GM12878 (cell line): ENCODE results near the gene DUOX1. TPM values are rescaled to one million over a fixed set of nuclear protein-coding genes. Genes with fewer than 3 reads are reported as not detected.

Experiments used
- ATAC-seq: fragments of 200-7000 bp; cut with Tn5 transposase; 3 replicates; pipeline ENCODE4 v1.9.1; 2020; ENCODE audit warnings: mild to moderate bottlenecking, moderate library complexity
- BruUV-seq: library from RNA; stranded (reverse); fragments of 400-500 nt; replicated peaks from 2 replicates; lab custom pipeline; 2021; lab: Mats Ljungman, UMichigan
- CTCF ChIA-PET: fragments of 300-600 bp; sonication (Branson Sonifier 250); formaldehyde crosslinking; extraction: SDS; loops from one replicate; lab custom pipeline; 2021; ENCODE audit warnings: inconsistent platforms; lab: Yijun Ruan, JAX
- POLR2A ChIA-PET: fragments of 350-600 bp; formaldehyde crosslinking; extraction: SDS; loops from one replicate; lab custom pipeline; 2021; ENCODE audit warnings: inconsistent platforms; lab: Charles Lee
- RAD21 ChIA-PET: fragments of 300-600 bp; sonication (Branson Sonifier 250); formaldehyde crosslinking; loops from one replicate; lab custom pipeline; 2023; ENCODE audit warnings: antibody characterized with exemption; ENCODE audit not compliant: unreplicated experiment; lab: Charles Lee
- SMC1A ChIA-PET: fragments of 300-600 bp; sonication (Branson Sonifier 250); formaldehyde crosslinking; loops from one replicate; lab custom pipeline; 2023; ENCODE audit not compliant: unreplicated experiment, uncharacterized antibody; lab: Charles Lee
- DNase-seq: peaks from one replicate; pipeline ENCODE4 v3.0.0-alpha.2; 2011; ENCODE audit warnings: low read depth, low spot score
- FAIRE-seq: peaks from 3 replicates; lab custom pipeline; 2011; peaks lifted over from hg19 to GRCh38; lab: Jason Lieb, UNC
- H2AFZ ChIP-seq: 2 replicates; pipeline ENCODE4 v1.6.0; 2011; ENCODE audit warnings: low read depth, low read length, control low read depth; ENCODE audit not compliant: control insufficient read depth
- H3K27ac ChIP-seq: 2 replicates; pipeline ENCODE4 v1.5.1; 2011; ENCODE audit warnings: control low read depth; ENCODE audit not compliant: control insufficient read depth, insufficient read depth
- H3K27me3 ChIP-seq, 2 experiments: replicated peaks in 1 of 2; 2 replicates each; pipeline versions ENCODE4 v1.6.0 to v1.6.1; 2011; ENCODE audit warnings: low read length in 1 of 2; ENCODE audit not compliant: control insufficient read depth in 2 of 2, insufficient read depth in 2 of 2
- H3K36me3 ChIP-seq, 2 experiments: 2 replicates each; pipeline ENCODE4 v1.5.1; 2011; ENCODE audit warnings: low read length in 1 of 2; ENCODE audit not compliant: control insufficient read depth in 2 of 2, insufficient read depth in 2 of 2
- H3K4me1 ChIP-seq: 2 replicates; pipeline ENCODE4 v1.6.1; 2011; ENCODE audit warnings: mild to moderate bottlenecking, low read length, moderate library complexity, mixed read lengths; ENCODE audit not compliant: control insufficient read depth, insufficient read depth
- H3K4me2 ChIP-seq: 2 replicates; pipeline ENCODE4 v1.6.0; 2011; ENCODE audit warnings: control low read depth; ENCODE audit not compliant: control insufficient read depth, insufficient read depth
- H3K4me3 ChIP-seq: fragments of 200-600 bp; sonication (generic); 2 replicates; pipeline ENCODE4 v1.5.1; 2016
- H3K79me2 ChIP-seq: 2 replicates; pipeline ENCODE4 v1.6.0; 2011; ENCODE audit warnings: low read length; ENCODE audit not compliant: control insufficient read depth, insufficient read depth
- H3K9ac ChIP-seq: 2 replicates; pipeline ENCODE4 v1.8.0; 2011; ENCODE audit warnings: low read length, control low read depth, mixed read lengths; ENCODE audit not compliant: control insufficient read depth, insufficient read depth
- H3K9me3 ChIP-seq: replicated peaks from 3 replicates; pipeline ENCODE4 v1.5.1; 2011; ENCODE audit warnings: mild to moderate bottlenecking, low read length; ENCODE audit not compliant: control insufficient read depth, insufficient read depth
- H4K20me1 ChIP-seq: 2 replicates; pipeline ENCODE4 v1.6.0; 2011; ENCODE audit not compliant: control insufficient read depth, insufficient read depth
- E4F1 ChIP-seq: fragments of 450-650 bp; IDR thresholded peaks from 2 replicates; pipeline ENCODE4 v1.6.1; 2018; ENCODE audit warnings: borderline replicate concordance, mild to moderate bottlenecking; ENCODE audit not compliant: partially characterized antibody
- EED ChIP-seq: sonication (generic); IDR thresholded peaks from 2 replicates; pipeline ENCODE4 v1.6.1; 2016; ENCODE audit warnings: antibody characterized with exemption, low read depth
- GABPA ChIP-seq: IDR thresholded peaks from 2 replicates; pipeline ENCODE4 v1.6.1; 2014; ENCODE audit warnings: antibody characterized with exemption, low read depth, mild to moderate bottlenecking, inconsistent platforms
- IKZF2 ChIP-seq, 2 experiments: fragments of 450-650 bp; IDR thresholded peaks; 2 replicates each; pipeline ENCODE4 v1.6.1; 2017; ENCODE audit warnings: mild to moderate bottlenecking in 2 of 2, moderate library complexity in 2 of 2
- MLLT1 ChIP-seq: fragments of 450-650 bp; IDR thresholded peaks from 2 replicates; pipeline ENCODE4 v1.6.1; 2016; ENCODE audit warnings: mild to moderate bottlenecking
- NR2F1 ChIP-seq: fragments of 450-650 bp; conservative IDR thresholded peaks from 2 replicates; pipeline ENCODE4 v1.6.1; 2017; ENCODE audit warnings: mild to moderate bottlenecking
- NRF1 ChIP-seq: conservative IDR thresholded peaks from 2 replicates; pipeline ENCODE4 v1.6.1; 2011; ENCODE audit warnings: mild to moderate bottlenecking, low read depth, low read length, improper control_type of control experiment
- PKNOX1 ChIP-seq: fragments of 450-650 bp; IDR thresholded peaks from 2 replicates; pipeline ENCODE4 v1.6.1; 2016; ENCODE audit warnings: mild to moderate bottlenecking
- RBBP5 ChIP-seq: fragments of 200-600 bp; sonication (generic); conservative IDR thresholded peaks from 2 replicates; pipeline ENCODE4 v1.6.1; 2016
- RELA ChIP-seq: fragments of 450-650 bp; IDR thresholded peaks from 2 replicates; pipeline ENCODE4 v1.8.0; 2014; ENCODE audit warnings: borderline replicate concordance; ENCODE audit not compliant: partially characterized antibody
- SMC3 ChIP-seq: IDR thresholded peaks from 2 replicates; pipeline ENCODE4 v1.6.1; 2011; ENCODE audit warnings: low read length, improper control_type of control experiment, borderline replicate concordance
- SP1 ChIP-seq: IDR thresholded peaks from one replicate; pipeline ENCODE4 v1.6.1; 2011; ENCODE audit warnings: low read depth, low read length
- TBL1XR1 ChIP-seq: IDR thresholded peaks from 2 replicates; pipeline ENCODE4 v1.6.1; 2012; ENCODE audit warnings: low read depth, low read length, improper control_type of control experiment
- WRNIP1 ChIP-seq: IDR thresholded peaks from 2 replicates; pipeline ENCODE4 v1.6.1; 2011; ENCODE audit warnings: low read depth, low read length, improper control_type of control experiment, borderline replicate concordance
- WGBS: methylation state at CpG from one replicate; pipeline ENCODE4 v1.1.6; 2016; ENCODE audit warnings: low lambda C conversion rate; ENCODE audit not compliant: insufficient replicate concordance, insufficient coverage; ENCODE audit errors: missing lambda C conversion rate; 5-methylcytosine and 5-hydroxymethylcytosine counted together
- in situ Hi-C: fragments of 300-500 bp; cut with MboI; formaldehyde crosslinking; loops from 9 replicates; pipeline ENCODE4 v1.14.3; 2018; ENCODE audit warnings: mixed read lengths
- intact Hi-C: fragments of 100-400 bp; cut with micrococcal nuclease; formaldehyde crosslinking; loops from one replicate; pipeline ENCODE4 v1.14.2; 2022; ENCODE audit not compliant: unreplicated experiment
- polyA plus RNA-seq, 11 experiments: library from polyadenylated mRNA; depleted of rRNA in 4 of 11; unstranded in 6 of 11; stranded (reverse) in 5 of 11; fragments of >200 nt; fragmentation: Nextera tagmentation in 4 of 11; fragmentation: Illumina TruSeq in 1 of 11; extraction: Ambion mirVana in 4 of 11; extraction: Trizol in 1 of 11; gene quantifications; 1 replicate in 1 of 11; 2 replicates in 10 of 11; pipeline versions ENCODE4 v1.2.1 to v1.2.3, GENCODE V29; 2011 to 2016; ENCODE audit warnings: inconsistent platforms in 2 of 11, missing spikeins in 2 of 11, low read depth in 1 of 11
- total RNA-seq, 4 experiments: library from RNA; depleted of rRNA in 3 of 4; stranded (reverse); fragments of >200 nt in 3 of 4; fragmentation: Illumina TruSeq in 1 of 4; extraction: Trizol in 1 of 4; gene quantifications; 2 replicates each; pipeline versions ENCODE4 v1.2.1 to v1.2.3, GENCODE V29; 2013 to 2021
- TF ChIP-seq, protein P1 (sequence below): IDR thresholded peaks from 2 replicates; pipeline ENCODE4 v1.6.1; 2011; ENCODE audit warnings: borderline replicate concordance, low read depth, mild to moderate bottlenecking, moderate library complexity, low read length; ENCODE audit not compliant: insufficient read depth, poor library complexity, severe bottlenecking

The DUOX1 gene
- total and polyA plus RNA-seq, 10 of the 15 experiments (the other 5 are each of a cell fraction or from before 2014, with no cell fraction given): 0.02 to 2.1 (median 0.26) TPM; not detected in 3

- TF ChIP-seq WRNIP1: no peak
Observed at GRCh38 chr15:45161666-45162065, 31.9 kb downstream of the DUOX1 start (continued).

DNA sequence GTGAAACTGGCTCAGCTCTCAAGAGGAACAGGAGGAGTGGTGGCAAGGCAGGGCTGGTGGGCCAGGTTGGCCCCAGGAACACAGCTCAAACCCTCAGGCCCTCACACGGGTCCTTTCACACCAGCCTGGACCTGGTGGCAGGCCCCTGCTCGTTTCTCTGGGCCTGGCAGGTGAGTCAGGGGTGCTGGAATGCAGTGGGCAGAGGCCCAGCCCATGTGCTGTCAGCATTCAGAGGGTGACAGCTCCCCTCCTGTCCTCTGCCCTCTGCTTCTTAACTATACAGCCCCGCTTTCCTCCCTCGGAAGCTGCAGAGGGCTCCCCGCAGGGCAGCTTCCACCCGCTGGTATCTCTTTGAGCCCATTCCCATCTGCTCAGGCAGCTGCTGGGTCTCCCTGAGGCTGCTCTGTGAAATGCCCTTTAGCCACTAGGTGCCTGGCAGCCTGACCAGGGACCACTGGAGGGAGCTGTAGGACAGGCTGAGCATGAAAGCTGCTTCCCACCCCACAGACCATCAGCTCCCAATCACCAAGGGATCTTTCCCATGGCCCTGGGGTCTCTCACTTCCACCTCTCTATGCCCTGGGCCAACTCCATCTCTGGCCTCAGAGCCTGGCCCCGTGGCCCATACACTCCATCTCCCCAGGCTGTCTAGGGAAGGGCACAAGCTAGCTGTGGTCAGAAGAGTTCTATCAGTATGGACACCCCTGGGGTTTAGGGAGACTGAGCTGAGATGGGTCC is 33.1 kb downstream of the DUOX1 start:
- BruUV-seq: no TSS peak
- Histone ChIP-seq H2AFZ (no peak overlapping the region), H3K27me3 (no peaks in the 10 kb centered on the region), H3K36me3 (no peaks in the 10 kb centered on the region), H3K9me3 (no peaks in the 10 kb centered on the region), H3K4me2 (no peak overlapping the region), H4K20me1 (no peaks in the 10 kb centered on the region), H3K4me3 (no peak overlapping the region), H3K4me1 (peaks cover 7% of the 10 kb centered on the region), H3K27ac (no peak overlapping the region), H3K79me2 (peaks cover 4% of the 10 kb centered on the region), H3K9ac (no peak overlapping the region)
- ChIA-PET POLR2A (interaction anchor here (0.6 to 2.3 kb wide), 8 partner anchors 18 to 240 kb away, joined by 3 to 9 read pairs (median 4); partner anchors contain the start of gene SHF), CTCF (interaction anchor here (0.6 to 16.3 kb wide), 61 partner anchors 9 to 451 kb away, joined by 3 to 253 read pairs (median 5); partner anchors contain the start of gene SHF), RAD21 (interaction anchor here (0.8 to 6.6 kb wide), 23 partner anchors 13 to 448 kb away, joined by 3 to 104 read pairs (median 5); a partner anchor contains a TSS), SMC1A (interaction anchor here (0.5 to 9.7 kb wide), 22 partner anchors 9 to 566 kb away, joined by 3 to 159 read pairs (median 4); a partner anchor contains a TSS)
- 14% methylated on average over 7 of the region's 7 CpGs for WGBS
- in situ Hi-C loops: loop anchor here (5.0 kb wide), 1 partner anchor 109 kb away; no protein-coding TSS in a partner anchor
- peak; percentile 27 for DNase-seq
- ATAC-seq: peak; percentile 76
- FAIRE-seq: peak; percentile 81
- intact Hi-C loops: loop anchor here (2.0 kb wide), 1 partner anchor 294 kb away; no protein-coding TSS in a partner anchor
- TF ChIP-seq NR2F1 (no peak), SMC3 (peak; percentile 72), NRF1 (no peak), PKNOX1 (no peak), RELA (no peak), TBL1XR1 (no peak), IKZF2 (IDR thresholded peaks at IDR 0.05) (no peak), RBBP5 (no peak), MLLT1 (no peak), EED (no peak), E4F1 (no peak), GABPA (no peak), SP1 (no peak)
- TF ChIP-seq, protein P1, sequence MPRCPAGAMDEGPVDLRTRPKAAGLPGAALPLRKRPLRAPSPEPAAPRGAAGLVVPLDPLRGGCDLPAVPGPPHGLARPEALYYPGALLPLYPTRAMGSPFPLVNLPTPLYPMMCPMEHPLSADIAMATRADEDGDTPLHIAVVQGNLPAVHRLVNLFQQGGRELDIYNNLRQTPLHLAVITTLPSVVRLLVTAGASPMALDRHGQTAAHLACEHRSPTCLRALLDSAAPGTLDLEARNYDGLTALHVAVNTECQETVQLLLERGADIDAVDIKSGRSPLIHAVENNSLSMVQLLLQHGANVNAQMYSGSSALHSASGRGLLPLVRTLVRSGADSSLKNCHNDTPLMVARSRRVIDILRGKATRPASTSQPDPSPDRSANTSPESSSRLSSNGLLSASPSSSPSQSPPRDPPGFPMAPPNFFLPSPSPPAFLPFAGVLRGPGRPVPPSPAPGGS: no peak
